GM19193 (cell line): ENCODE data around the gene HRCT1.

Experiments used
- POLR2A ChIP-seq: IDR thresholded peaks from 4 replicates; pipeline ENCODE4 v1.6.1; 2011; ENCODE audit not compliant: insufficient read depth, insufficient read length; ENCODE audit errors: extremely low read depth

The HRCT1 gene

GRCh38 chr9:35945341-35946018 lies 39.5 kb downstream of the HRCT1 start:
- TF ChIP-seq POLR2A, result no peak

- no peak for TF ChIP-seq POLR2A
These were observed 42.4 kb downstream of the HRCT1 start for GRCh38 chr9:35948451-35948850.

GRCh38 chr9:35948901-35949318 lies 42.9 kb downstream of the HRCT1 start:
- TF ChIP-seq POLR2A, result no peak

GRCh38 chr9:35951736-35952135 lies 45.7 kb downstream of the HRCT1 start:
- TF ChIP-seq POLR2A, result no peak

- TF ChIP-seq POLR2A, result no peak
These were observed 46.7 kb downstream of the HRCT1 start for GRCh38 chr9:35952526-35953191.

GRCh38 chr9:35954942-35955546 lies 49.0 kb downstream of the HRCT1 start:
- no peak for TF ChIP-seq POLR2A

- no peak for TF ChIP-seq POLR2A
These were observed 50.6 kb downstream of the HRCT1 start for GRCh38 chr9:35956651-35957050.
